NCI-H2227 treated with DMSO at 0.1 percent for 48 hours (cell line): Measurements from ENCODE around the gene AGFG2.

Source experiments
- DNase-seq: peaks from one replicate; lab custom pipeline; 2025; lab: John Stamatoyannopoulos, UW

AGFG2 gene

DNA sequence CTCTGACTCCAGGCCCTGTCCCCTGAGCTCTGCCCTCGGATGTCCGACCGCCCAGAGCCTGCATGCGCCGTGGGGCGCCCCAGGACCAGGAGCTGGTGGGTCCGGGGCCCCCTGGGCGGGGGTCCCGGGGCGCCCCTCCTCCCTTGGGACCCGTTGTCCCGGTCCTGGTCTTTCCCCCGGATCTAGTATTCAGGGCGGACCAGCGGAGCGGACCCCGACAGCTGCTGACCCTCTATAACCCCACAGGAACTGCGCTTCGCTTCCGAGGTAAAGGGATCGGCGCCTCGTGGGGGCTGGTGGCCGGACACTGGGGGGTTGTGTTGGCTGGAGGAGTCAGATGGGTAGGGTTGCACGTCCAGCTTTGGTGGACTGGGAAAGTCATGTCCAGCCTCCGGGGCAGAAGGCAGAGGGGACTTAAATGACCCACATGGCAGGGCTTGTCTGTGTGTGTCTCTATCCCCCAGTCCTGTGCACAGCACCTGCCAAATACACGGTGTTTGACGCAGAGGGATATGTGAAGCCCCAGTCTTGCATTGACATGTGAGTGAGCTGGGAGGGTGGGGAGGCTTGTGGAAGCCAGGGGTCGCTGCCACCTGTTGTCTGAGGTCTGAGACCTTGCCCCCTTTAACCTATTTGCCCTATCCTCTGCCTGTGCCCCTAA lies 73.9 kb downstream of the AGFG2 start:
- no peak for DNase-seq

DNA sequence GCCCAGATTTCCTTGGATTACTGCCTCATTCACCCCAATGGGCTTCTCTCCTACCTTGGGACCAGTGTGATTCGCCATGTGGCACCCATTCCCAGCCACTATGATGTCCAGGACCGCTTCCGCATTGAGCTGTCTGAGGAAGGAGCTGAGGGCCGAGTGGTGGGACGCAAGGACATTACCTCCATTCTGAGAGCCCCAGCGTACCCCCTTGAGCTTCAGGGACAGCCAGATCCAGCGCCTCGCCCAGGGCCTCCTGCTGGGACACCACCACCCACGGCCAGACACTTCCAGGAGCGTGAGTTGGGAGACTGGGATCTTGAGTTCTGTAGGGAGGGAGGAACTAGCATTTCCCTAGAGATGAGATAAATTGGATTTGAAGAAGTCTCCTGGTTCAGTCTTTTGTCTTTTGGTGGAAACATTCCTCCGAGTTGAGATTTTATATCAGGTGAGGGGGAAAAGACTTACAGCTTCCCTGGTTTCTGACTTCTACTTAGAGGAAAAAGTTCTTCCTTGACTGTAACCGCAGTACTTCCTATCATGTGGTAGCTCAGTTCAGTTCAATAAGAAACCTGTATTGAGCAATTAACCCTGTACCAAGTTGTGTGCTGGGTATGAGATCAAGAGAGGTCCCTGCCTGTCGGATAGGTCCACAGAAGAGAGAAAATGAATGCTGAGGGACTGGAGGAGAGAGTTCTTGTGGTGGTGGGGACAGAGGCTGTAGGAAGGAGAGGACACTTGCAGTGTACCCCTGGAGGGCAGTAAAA lies 74.6 kb downstream of the AGFG2 start:
- DNase-seq: no peak

DNA sequence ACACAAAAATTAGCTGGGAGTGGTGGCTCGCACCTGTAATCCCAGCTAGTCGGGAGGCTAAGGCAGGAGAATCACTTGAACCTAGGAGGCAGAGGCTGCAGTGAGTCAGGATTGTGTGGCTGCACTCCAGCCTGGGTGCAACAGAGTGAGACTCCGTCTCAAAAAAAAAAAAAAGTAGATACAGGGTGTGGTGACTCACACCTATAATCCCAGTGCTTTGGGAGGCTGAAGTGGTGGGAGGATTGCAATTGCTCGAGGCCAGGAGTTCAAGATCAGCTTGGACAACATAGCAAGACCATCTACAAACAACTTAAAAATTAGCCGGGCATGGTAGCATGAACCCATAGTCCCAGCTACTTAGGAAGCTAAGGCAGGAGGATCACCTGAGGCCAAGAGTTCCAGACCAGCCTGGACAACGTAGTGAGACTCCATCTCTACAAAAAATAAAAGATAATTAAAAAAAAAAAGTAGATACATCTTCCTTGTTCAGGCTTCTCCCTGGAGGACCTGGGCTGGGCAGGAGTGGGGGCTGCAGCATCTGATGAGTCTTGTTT lies 75.4 kb downstream of the AGFG2 start:
- no peak for DNase-seq
